Fibroblast of peridontal ligament (primary cell): ENCODE data around the gene STEAP1B.
"Not testable (repeated sequence)": the region's sequence is repeated elsewhere in the genome, so short reads cannot be mapped to it uniquely, and the experiment has no call there.

ENCODE experiments used
- DNase-seq: peaks from one replicate; pipeline ENCODE4 v3.0.0-alpha.2; 2010; ENCODE audit errors: extremely low read depth

The STEAP1B gene

GRCh38 chr7:22499888-22500689 is at the start of gene STEAP1B:
TSS of gene STEAP1B (minus strand) at chr7:22500188. CDS start at chr7:22494855, 5,333 bp downstream.
- peak; percentile 92 for DNase-seq

- no peak for DNase-seq
Observed at GRCh38 chr7:22549051-22549450, 49.1 kb upstream of the STEAP1B start.

DNA sequence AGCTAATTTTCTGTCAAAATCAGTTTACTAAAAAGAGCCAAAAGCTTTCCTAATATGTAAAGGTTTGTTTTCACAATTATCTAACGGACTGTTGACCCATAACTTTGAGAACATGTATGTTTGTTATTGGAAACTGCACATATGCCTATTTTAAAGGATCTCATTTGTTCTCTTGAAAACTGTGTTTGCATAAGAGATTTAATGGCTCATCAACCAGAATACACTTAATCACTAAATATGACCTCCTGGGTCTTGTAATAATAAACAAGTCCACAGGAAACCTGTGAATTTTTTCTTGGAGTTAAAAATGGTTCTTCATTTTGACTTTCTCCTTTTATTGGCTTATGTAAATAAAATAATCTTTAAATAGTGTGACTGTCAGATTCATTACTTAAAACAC is 48.3 kb upstream of the STEAP1B start:
- DNase-seq: no peak

DNA sequence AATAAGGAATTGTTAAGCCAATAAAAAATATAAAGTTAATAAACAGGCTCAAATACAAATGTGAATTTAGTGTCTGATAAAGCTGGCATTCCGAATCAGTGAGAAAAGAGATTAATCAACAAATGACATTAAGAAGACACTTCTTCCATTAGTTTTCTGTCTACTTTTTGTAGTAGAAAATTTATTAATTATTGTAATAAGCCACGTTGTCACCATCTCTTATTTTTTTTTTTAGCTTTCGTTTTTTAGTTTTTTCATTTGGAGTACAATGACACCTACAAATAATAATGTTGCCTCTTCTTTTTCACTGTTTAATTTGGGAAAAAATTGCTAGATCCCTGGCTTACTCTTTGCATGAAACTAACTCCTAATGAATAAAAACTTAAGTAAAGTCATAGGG is 46.8 kb upstream of the STEAP1B start:
- no peak for DNase-seq

GRCh38 chr7:22545529-22545928 is 45.5 kb upstream of the STEAP1B start:
- no peak for DNase-seq

DNA sequence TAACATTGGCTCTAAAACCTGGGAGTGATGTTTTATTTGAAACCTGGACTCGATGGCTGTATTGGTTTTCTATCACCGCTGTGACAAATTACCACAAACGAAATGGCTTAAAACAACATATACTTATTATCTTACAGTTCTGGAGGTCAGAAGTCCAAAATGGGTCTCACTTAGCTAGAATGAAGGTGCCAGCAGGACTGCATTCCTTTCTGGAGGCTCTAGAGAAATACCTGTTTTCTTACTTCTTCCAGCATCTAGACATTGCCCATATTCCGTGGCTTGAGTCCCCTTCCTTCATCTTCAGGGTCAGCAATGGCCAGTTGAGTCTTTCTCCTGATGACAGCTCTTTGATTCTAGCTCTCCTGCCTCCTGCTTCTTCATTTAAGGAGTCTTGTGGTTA is 44.3 kb upstream of the STEAP1B start:
- DNase-seq: no peak

DNA sequence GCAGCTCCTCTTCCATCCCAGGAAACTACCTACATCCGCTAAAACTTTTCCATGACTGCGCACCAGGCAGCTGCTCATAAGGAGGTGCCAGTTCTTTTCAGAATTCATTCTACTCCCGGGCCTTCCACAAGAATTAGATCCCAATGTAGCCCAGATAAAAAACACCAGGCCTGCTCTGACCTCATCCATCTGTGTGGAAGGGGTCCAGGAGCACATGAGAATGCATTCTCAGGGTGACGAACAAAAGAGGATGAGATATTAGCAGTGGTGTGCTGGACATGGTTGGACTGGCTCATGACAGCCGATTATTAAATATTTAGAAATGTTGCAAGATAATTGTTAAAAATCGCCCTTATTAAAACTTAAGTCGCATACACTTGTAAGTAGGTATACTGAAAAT is 43.2 kb upstream of the STEAP1B start:
- no peak for DNase-seq

DNA sequence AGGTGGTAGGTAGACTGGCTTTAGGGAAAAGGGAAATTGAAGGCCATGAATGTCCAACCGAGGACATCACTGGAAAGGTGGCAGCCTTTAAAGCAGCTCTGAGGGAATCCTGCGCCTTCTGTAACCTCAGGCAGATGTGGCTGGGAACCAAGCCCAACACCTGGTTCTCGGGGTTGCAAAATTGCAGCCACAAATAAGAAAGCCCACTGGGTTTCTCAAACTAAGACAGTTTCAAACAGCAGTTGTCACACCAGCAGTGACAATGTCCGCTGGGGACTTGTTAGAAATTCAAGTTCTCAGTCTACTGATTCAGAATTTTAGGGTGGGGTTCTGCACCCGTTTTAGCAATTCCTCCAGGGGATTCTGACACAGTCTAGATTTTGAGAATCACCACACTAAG is 42.7 kb upstream of the STEAP1B start:
- no peak for DNase-seq

GRCh38 chr7:22542254-22542653 is 42.3 kb upstream of the STEAP1B start:
- no peak for DNase-seq

DNA sequence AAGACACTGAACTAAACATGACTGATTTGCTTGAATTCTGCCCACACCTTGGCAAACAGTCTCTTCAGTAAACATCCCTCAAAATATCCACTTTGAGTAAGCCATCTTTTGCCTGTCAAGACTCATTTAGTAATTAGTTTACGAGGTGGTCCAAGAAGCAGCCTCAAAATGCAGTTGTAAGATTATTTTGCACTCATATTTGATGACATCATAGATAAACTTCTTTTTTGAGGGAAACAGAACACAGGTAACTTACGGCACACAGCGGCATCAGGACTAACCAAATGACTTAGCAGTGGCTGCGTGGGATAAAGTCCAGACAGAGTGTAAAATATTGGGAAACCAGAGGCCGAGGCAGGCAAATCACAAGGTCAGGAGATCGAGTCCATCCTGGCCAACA is 41.8 kb upstream of the STEAP1B start:
- no peak for DNase-seq

DNA sequence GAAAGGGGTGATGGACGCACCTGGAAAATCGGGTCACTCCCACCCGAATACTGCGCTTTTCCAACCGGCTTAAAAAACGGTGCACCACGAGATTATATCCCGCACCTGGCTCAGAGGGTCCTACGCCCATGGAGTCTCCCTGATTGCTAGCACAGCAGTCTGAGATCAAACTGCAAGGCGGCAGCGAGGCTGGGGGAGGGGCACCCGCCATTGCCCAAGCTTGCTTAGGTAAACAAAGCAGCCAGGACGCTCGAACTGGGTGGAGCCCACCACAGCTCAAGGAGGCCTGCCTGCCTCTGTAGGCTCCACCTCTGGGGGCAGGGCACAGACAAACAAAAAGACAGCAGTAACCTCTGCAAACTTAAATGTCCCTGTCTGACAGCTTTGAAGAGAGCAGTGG is 28.5 kb upstream of the STEAP1B start:
- DNase-seq: not testable (repeated sequence)

GRCh38 chr7:22524353-22524947 is 24.5 kb upstream of the STEAP1B start:
- not testable (repeated sequence) for DNase-seq

DNA sequence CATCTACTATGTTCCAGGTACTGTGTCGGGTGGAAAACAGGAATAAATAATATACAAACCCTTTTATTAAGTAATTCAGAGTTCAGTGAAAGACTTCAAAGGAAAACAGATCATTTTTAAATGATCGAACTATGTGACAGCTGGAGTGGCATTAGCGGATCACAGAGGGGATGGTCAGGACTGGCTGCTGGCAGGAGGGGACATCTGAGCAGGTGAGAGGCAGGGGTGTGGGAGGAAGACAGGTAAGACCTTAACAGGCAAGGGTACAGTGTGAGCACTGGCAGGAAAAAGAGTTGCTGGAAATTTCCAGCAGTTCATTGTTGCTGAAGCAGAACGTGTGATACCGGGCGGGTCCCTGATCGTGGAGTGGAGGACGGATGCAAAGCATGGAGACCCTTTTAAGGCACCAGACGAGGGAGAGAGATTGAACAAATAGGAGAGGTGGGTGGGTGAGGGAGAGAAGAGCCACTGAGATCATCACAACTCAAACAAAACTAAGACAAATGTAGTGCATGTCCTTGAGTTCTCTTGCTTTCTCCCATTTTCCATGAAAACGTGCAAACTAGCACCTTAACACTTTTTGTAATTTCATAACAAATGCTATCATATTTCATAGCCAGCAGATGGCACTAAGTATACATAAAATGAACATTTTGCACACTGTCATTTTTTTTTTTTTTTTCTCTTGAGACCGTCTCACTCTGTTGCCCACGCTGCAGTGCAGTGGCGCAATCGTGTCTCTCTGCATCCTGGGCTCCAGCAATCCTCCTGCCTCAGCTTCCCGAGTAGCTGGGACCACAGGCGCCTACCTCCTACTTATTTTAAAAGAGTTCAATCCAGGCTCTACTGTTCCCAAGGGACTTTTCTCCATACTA is 23.7 kb upstream of the STEAP1B start:
- DNase-seq: peak; percentile 57

DNA sequence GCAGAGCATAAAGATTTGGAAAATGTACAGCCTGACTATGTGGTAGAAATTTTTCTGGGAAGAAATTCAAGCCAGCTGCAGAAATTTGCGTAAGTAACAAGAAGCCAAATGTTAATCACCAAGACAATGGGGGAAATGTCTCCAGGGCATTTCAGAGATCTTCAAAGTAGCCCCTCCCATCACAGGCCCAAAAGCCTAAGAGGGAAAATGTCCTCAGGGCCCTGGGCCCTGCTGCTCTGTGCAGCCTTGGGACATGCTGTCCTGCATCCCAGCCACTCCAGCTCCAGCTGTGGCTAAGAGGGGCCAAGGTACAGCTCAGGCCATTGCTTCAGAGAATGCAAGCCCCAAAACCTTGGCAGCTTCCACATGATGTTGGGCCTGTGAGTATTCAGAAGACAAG is 19.6 kb upstream of the STEAP1B start:
- not testable (repeated sequence) for DNase-seq

GRCh38 chr7:22516950-22517349 is 17.0 kb upstream of the STEAP1B start:
- not testable (repeated sequence) for DNase-seq

GRCh38 chr7:22514963-22515362 is 15.0 kb upstream of the STEAP1B start:
- not testable (repeated sequence) for DNase-seq

DNA sequence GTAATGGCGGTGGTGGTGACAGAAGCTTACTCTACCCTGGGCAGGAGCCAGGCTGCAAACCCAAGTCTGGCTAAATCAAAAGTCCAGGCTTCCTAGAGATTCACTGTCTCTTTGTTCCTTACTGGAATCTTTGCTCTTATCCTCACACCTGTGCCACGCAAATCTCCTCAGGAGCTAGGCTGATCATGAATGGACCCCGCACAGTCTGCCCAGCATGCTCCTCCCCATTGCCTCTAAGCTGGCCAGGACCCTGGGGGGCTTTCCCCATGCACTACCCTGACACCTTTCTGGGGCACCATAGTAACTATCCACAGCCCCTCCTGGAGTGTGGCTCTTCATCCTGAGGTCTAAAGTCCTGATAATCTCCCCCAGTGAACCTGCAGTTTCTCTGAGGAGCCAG is 7.3 kb upstream of the STEAP1B start:
- not testable (repeated sequence) for DNase-seq

DNA sequence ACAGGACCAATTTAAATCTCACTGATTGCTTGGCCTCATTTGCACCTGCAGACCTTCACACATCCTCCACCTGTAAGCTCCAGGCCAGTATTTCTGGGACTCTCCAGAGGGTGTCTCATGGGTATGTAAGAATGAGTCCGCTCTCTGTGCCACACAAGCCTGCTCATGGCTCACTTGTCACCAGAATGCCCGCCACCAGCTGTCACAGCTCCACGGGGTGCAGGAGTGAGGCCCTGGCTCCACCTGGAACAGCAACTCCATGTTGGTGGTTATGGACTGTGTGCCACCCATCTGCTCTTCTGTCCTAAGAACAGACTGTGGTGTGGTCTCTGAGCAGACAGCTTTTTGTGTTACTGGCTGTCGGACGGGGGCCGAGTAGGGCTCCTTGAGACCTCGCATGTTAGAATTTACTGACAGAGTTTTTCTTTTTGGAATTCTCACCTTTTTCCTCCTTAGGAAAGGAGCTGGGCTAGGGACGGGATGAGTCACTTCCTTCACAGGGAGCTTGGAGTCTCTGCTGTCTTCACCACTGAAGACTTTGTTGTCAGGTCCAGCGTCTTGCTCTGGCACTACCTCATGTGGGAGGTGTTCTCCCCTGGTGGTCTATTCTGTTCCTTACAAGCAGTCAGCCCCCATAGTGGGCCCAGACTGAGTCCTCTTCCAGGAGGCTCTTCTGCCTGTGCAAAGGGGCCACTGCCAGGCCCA is 6.5 kb upstream of the STEAP1B start:
- DNase-seq: not testable (repeated sequence)

DNA sequence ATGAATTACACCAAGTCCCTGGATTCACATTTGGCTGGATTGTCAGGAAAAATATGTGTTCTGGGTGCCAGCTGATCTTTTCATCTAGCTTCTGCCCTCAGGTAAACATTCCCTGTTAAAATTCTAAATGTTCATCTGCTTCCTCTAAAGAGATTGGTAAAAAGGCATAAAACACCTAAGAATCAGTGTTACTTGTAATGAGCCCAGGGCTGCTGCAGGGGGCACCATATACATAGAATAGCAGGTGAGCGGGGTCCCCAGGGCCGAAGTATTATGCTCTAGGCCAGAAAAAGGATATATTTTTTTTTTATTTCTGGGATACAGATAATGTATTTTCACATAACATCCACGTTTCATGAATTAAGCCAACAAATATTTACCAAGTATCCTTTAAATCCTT is 4.5 kb upstream of the STEAP1B start:
- DNase-seq: not testable (repeated sequence)

DNA sequence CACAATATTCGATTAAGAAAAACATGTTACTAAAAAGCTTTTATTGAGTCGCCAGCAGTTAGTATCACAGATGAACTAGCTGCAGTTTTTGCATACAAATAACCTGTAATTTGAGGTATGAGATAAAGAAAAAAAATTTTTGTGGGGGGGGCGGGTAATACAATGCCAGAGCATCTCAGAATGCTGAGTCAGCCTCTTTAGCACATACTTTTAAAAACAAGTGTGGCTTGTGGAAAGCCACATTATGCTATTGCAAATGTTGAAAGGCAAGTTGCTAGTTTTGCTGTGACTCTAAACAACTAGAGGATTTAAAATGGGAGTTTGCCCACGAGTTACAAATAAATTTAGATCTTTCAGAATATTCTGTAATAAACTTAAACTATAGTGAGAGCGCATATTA is 2.1 kb upstream of the STEAP1B start:
- DNase-seq: peak; percentile 22

GRCh38 chr7:22501336-22501735 is 1.3 kb upstream of the STEAP1B start:
- DNase-seq: peak; percentile 74

- peak; percentile 73 for DNase-seq
Observed at GRCh38 chr7:22499044-22499443, 944 bp downstream of the STEAP1B start.
